A375 (cell line): Measurements from ENCODE around the gene SMIM11. TPM values are rescaled to one million over a fixed set of nuclear protein-coding genes. Genes with fewer than 3 reads are reported as not detected.

ENCODE experiments used
- total RNA-seq: library from RNA; depleted of rRNA; stranded (reverse); fragments of >200 nt; shearing (Covaris generic); gene quantifications from 2 replicates; pipeline ENCODE4 v1.2.3, GENCODE V29; 2014; rRNA removed

Gene SMIM11
- 2.8 and 21.0 TPM in 2 replicates for total RNA-seq

DNA sequence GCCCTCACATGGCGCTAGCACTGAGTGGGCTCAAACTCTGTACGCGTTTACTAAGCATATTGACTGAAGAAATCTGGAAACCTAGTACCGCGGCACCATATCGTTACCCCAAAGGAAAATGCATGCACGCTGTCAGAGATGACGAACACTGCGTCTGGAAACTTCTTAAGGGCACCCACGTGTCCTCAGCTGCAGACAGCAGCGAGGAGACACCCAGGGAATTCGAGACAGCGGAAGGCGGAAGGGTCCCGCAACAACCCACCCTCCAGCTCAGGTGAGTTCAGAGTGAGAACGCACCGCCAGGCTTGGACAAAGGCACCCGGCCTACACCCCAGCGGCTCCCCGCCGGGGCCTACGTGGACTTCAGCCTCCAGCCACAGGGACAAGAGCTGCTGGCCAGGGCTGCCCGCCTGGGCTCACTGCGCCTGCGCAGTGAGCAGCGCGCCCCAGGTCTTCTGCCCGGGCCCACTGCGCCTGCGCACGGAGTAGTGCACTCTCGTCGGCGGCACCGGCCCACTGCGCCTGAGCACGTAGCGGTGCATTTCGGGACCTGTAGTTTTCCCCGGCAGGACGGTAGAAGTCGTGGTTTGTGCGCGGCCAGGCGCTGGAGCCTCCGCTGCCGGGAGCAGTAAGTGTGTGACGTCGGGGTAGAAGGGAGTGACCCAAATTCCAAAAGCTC, at the start of gene SMIM11:
SMIM11 (plus strand) TSS at position 568 of the 679 bp plus-strand sequence. CDS start 3,998 bp downstream, outside the sequence.

GRCh38 chr21:34363733-34364132, 11.6 kb upstream of the SMIM11 start, which contains the start of gene KCNE2:
KCNE2 (plus strand) TSS chr21:34364006; CDS start chr21:34370479, 6,473 bp downstream.

DNA sequence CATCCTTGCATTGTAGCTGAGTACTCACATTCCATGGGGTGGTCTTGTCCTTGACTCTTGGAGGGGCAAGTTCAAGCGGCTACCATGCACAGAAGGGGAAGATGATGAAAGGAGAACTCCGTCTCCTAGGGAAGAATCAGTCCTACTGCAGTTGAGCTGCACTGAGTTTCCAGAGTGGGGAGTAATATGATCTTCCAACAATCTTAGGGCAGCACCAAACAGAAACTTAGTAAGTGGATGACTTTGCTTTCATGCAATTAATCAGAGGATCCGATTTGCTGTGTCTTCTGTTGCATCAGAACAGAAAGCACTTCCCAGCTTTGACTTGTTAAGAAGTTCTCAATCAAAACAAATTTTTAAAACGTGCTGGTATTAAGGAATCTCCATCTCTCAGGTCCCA, 48.5 kb downstream of the SMIM11 start, which contains the start of gene SMIM34:
SMIM34 (minus strand) TSS at position 147 of the 400 bp plus-strand sequence; CDS start at position 35, 112 bp downstream.

Other genes with a start within 250 kb of the SMIM11 start
- gene KCNE2, start 11.5 kb upstream of the SMIM11 start, total RNA-seq = not detected in 2 replicates
- not detected in 2 replicates for gene SMIM34, start 48.4 kb downstream of the SMIM11 start, total RNA-seq
- gene KCNE1, start 136.7 kb downstream of the SMIM11 start, total RNA-seq = 2.2 and 2.8 TPM in 2 replicates
- 133 and 156 TPM in 2 replicates for gene RCAN1, start 239.6 kb downstream of the SMIM11 start, total RNA-seq